Retina (tissue), 1 donor: ENCODE data around the gene PRELID3B.
A peak's percentile ranks its signal among the peaks of the same experiment; 100 is the strongest.

ENCODE experiments used
- DNase-seq: peaks from one replicate; pipeline ENCODE4 v3.0.0-alpha.2; 2016

The PRELID3B gene

GRCh38 chr20:59042151-59042795, at the start of gene PRELID3B:
TSS of gene PRELID3B (minus strand) at chr20:59042786. CDS start at chr20:59042730, 56 bp downstream.
- no peak for DNase-seq

- peak; percentile 60 for DNase-seq
Observed at GRCh38 chr20:59087829-59088433, 45.3 kb upstream of the PRELID3B start.

DNA sequence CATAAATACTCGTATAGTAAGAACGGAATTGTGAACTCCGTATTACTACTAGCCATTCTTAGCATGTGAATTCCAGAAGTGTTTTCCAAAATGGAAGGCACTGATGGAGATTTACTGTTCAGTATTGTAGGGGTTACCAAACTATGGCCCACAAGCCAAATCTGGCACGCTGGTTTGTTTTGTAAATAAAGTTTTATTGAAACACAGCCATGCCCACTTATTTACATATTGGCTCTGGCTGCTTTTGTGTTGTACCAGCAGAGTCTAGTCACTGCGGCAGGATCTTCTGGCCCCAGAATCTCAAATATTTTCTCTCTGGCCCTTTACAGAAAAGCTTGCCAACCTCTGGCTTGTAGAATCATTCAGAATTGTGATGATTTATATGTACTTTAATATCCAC, 44.3 kb upstream of the PRELID3B start:
- DNase-seq, result no peak

DNA sequence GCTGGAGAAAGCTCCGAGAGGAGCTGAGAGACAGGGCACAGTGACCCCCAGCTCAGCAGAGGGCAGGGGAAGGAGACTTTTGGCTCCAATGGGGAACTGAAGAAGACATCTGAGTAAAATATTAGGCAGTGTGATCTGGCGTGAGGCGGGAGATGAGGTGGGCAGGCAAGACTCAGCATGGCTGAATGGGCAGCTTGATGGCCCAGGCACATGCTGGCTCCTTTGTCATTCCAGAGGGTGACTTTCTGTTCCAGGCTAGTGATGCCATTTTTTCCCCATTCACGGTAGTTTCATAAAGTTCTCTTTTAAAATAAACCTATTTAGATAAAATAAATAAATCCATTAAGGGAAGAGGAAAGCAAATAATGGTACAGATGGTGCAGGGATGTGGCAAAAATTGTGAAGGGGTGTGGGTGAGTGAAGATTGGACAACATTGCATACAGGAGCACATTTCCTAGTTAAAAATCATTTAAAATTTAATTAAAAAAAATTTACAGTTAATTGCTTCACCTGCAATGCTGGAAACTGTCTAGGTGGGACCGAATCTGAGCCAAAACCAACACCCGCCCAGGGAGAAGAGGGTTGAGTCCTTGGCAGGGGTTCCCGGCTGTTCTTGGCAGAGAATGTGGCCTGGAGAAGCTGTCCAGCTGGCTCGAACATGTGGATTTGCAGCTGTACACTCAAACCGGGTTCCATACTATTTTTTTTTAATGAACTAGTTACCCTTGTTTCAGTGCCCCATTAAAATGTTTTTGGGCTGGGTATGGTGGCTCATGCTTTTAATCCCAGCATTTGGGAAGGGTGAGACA, 41.7 kb upstream of the PRELID3B start:
- DNase-seq, result no peak

GRCh38 chr20:59082981-59083380, 40.4 kb upstream of the PRELID3B start:
- DNase-seq, result no peak

DNA sequence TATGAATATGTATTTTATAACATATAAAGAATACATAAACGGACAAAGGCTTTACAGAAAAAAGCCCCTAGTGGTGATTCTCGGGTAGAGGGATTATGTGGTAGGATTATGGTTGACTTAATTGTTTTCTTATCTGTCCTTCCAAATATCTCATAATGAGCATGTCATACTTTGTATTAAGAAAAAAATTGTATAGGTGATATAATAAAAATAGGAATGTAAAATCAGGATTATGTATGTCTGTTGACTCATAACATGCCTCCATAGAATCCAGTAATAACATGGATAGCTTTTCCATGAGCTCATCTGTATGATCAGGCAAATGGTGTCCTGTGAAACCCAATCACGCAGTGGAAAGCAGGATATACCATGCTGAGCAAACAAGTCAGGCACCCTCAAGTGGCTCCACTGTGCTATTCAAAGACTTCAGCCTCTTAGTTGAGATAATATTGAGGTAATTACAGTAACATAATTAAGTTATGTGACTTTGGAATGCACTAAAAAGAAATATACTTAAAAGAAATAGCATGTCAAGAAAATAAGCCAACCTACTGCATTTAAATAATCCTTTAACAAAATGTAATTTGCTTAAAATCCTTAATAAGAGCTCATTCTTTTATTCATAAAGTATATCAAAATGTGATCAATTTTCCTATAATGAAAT, 39.6 kb upstream of the PRELID3B start:
- DNase-seq, result no peak

GRCh38 chr20:59081036-59081435, 38.5 kb upstream of the PRELID3B start:
- no peak for DNase-seq

- no peak for DNase-seq
Observed at GRCh38 chr20:59078231-59078630, 35.6 kb upstream of the PRELID3B start.

DNA sequence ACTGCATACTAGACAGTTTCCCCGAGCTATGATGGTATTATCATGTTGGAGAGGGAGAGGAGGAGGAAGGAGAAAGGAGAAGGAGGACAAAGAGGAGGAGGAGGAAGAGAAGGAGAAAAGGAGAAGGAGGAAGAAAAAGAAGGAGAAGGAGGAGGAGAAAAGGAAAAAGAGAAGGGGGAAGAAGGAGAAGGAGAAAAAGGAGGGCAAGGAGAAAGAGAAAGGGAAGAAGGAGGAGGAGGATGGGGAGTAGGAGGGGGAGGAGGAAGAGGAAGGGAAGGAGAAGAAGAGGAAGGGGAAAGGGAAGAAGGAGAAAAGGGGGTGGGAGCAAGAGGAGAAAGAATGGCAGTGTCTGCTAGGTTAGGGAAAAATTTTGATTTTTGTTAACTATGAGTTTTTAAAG, 35.1 kb upstream of the PRELID3B start:
- DNase-seq, result no peak

DNA sequence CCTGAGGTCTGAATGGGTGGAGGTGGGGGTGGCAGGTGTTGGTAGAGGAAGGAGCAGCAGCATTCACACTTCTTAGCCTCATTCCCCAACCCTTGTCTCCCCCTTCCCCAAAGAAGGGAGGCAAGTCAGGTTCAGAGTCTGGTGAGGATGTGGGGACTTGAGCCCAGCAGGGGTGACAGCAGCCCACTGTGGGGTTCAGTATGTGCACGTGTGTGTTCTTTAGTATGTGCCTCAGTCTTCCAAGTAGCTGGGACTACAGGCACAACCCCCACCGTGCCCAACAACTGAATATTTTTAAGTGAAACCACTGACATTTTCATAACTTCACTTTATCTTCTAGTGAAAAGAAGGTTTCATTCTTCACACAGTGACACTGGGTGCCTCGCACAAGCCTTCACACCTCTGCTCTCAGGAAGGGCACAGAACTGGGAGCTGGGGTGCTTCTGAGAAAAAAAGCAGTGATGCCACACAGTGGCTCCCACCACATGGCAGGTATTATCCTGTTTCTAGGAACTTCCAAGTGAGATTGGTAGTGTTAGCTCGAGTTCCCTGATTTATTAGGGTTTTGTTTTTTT, 33.4 kb upstream of the PRELID3B start:
- no peak for DNase-seq

GRCh38 chr20:59074456-59074855, 31.9 kb upstream of the PRELID3B start:
- no peak for DNase-seq

- DNase-seq, result no peak
Observed at GRCh38 chr20:59073582-59073981, 31.0 kb upstream of the PRELID3B start.

- no peak for DNase-seq
Observed at GRCh38 chr20:59071216-59071615, 28.6 kb upstream of the PRELID3B start.

DNA sequence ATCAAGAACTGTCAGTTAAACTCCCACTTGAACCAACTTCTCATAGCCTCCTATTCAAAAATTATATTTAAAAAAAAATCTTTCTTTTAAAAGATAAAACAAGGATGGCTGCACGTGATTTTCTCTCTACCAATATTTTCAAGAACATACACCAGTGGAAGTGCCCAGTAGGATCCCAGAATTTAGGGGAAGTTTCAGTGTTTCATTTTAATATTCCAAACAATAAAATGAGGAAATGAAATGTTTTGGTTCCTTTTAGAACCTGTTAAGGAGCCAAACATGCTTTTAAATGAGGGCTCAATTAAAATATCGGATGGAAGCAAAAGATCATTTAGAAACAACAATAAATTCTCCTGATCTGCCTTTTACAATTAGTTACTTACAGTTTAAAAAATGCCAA, 26.4 kb upstream of the PRELID3B start:
- DNase-seq, result no peak

GRCh38 chr20:59068534-59068933, 25.9 kb upstream of the PRELID3B start:
- no peak for DNase-seq

DNA sequence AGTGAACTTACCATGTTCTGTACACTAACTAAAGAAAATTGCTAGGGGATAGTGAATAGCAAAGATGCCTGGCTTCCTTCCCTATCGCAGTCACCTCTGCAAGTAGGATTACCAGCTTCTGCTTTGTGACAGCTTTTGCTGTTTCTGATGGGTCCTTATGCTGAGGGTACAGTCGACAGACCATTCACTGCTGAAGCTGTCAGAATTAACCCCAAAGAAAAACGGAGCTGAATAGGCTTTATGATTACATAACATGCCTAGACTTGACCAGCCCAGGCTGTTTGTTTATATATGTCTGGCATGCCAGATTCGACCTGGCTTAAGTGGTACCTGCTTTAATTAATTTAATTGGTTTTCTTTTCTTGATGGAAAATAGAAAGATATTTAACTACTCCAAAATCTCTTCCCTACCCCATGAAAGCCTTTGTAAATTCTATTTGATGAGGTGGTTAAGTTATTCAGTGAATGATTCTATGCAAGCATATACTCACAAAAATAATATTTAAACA, 21.7 kb upstream of the PRELID3B start:
- no peak for DNase-seq

DNA sequence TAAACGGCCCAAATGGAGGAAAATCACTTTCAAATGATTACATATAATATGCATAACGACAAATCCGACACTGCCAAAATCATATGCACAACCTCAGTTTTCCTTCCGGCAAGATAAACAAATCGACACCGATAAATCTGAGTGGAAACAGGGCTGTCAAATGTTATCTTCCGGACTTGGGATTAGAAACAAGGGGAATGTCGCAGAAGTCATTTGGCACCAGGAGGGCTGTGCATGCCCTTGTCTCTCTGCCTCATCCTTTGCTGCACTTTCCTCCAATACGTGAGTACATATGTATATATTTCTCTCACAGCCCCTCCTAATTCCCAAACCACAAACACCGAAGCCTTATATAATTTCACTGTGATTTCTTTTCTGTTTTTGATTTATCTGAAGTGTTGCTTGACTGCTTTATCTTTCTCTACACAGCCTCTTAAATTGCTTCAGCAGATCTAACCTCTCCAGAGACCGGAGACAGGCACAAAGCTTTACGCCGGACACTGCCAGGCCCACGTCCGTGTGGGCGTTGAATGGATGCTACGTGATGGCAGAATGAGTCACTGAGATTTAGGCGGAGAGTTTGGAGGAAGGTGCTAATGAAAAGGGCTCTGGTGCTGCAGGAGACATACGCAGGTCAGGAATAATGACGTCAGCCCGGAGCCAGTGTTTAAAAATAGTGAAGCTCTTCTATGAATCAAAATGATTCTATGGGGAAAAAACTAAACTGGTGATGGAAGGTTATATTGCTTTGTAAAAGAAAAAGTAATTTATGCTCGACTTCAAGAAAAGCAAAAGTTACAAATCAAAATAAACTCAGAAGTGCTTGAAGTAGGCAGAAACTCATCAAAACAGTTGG, 21.0 kb upstream of the PRELID3B start:
- DNase-seq, result peak; percentile 35

DNA sequence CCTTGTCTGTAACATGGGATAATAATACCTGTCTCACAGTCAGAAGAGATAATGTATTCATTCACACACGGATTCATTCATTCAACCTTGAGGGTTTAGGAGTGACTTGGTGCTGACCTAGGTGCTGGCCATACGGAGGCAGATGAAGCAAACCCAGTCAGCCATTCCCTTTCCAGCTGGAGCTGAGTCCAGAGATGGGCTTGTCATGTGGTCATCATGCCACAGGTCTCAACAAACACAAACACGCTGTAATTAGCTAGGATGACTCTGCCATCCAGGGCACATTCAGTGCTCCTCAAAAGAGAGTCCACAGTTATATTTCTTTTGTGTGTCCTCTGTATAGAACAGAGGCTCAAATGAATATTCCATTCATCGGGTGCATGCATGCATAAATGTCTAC, 19.5 kb upstream of the PRELID3B start:
- DNase-seq, result peak; percentile 35

- DNase-seq, result no peak
Observed at GRCh38 chr20:59055302-59055701, 12.7 kb upstream of the PRELID3B start.

DNA sequence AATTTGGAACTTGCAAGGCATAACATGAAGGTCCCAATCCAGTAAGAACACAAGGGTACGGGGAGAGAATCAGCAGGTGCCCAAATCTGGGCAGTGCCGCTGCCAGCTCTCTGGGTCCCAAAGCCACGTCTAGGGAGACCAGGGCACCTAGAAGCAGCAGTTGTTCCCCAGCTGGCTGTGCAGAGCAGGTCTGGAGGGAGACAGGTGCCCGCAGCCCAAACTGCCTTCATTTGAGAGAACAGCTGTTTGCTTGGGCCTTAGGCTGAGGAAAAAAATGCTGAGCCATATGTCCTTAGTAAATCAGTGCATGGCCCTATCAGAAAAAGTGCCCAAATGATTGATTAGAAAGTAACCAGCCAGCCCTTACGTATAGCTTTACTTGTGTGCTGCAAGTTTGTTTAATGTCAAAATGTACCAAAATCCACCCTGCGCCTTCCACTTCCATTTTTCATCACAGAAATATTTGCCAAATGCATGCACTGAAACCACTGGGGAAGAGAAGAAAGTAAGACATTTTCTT, 9.1 kb upstream of the PRELID3B start:
- no peak for DNase-seq

DNA sequence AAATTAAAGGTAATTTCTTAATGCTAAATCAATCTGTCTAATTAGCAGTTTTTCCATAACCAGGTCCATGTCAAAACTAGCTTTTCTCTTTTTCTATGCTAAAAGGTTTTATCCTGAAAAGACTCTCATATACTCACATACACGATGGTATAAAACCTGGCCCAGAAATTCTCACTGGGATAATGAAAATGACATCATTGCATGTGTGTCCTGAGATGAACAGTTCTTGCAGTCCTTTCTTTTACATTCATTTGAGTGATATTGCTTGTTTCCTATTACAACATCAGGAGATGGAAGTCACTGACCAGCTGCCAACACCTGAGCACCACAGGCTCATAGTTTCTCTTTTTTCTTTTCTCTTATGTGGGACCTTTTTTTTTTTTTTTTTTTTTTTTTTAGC, 7.9 kb upstream of the PRELID3B start:
- no peak for DNase-seq

DNA sequence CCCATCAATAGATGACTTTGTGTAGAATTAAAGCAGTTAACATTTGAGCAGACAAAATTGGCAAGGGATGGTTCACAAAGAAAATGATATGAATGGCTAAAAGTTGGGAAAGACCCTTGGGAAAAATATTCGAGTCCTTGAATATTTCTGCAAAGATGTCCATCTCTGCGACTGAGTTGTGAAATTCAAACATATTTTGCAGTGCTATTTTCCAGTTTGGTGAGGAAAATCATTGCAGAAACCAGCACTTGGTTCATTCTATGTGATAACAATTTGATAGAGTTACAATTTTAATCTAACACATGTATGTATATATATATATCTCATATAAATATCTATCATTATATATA, 6.1 kb upstream of the PRELID3B start:
- no peak for DNase-seq
